ENCODE measurements around the gene VCL.

- TF ChIP-seq YY1 (IDR thresholded peaks at IDR 0.05; ENCODE audit: low read depth): no peak
- no peak for TF ChIP-seq CREB1 (IDR thresholded peaks at IDR 0.05; ENCODE audit: low read depth)
- TF ChIP-seq NFIC (IDR thresholded peaks at IDR 0.05): no peak
These were observed 142.6 kb downstream of the VCL start for GRCh38 chr10:74140553-74140952.
